UCSD-AML1 (cell line): ENCODE measurements around the gene OR51B2.
"Not testable (repeated sequence)": the region's sequence is repeated elsewhere in the genome, so short reads cannot be mapped to it uniquely, and the experiment has no call there.

Source experiments
- DNase-seq: peaks from one replicate; lab custom pipeline; 2025; ENCODE audit not compliant: unreplicated experiment; lab: John Stamatoyannopoulos, UW

OR51B2 gene

DNA sequence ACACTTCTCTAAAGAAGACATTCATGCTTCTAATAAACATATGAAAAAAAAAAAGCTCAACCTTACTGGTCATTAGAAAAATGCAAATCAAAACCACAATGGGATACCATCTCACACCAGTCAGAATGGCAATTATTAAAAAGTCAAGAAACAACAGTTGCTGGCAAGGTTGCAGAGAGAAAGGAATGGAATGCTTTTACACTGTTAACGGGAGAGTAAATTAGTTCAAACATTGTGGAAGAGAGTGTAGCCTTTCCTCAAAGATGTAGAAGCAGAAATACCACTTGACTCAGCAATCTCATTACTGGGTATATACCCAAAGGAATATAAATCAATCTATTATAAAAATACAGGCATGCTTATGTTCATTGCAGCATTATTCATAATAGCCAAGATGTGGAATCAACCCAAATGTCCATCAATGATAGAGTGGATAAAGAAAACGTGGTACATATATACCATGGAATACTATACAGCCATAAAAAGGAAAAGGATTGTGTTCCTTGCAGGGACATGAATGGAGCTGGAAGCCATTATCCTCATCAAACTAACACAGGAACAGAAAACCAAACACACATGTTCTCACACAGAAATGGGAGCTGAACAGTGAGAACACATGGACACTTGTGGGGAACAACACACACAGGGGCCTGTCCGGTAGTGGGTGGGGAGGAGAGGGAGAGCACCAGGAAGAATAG is 10.6 kb downstream of the OR51B2 start:
- not testable (repeated sequence) for DNase-seq

DNA sequence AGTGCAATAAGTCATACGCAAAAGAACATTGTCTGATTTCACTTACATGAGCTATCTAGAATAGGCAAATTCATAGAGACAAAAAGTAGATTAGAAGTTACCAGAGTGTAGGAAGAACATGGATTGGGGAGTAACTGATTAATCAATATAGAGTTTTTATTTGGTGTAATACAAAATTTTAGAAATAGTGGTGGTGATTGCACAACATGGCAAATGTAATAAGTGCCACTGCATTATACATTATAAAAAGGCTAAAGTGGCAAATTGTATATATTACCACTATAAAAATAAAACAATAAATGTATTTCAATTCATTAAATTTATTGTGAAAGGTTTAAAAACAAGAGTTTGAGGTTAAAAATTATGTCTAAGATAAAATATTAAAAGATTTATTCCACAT is 13.7 kb downstream of the OR51B2 start:
- no peak for DNase-seq

DNA sequence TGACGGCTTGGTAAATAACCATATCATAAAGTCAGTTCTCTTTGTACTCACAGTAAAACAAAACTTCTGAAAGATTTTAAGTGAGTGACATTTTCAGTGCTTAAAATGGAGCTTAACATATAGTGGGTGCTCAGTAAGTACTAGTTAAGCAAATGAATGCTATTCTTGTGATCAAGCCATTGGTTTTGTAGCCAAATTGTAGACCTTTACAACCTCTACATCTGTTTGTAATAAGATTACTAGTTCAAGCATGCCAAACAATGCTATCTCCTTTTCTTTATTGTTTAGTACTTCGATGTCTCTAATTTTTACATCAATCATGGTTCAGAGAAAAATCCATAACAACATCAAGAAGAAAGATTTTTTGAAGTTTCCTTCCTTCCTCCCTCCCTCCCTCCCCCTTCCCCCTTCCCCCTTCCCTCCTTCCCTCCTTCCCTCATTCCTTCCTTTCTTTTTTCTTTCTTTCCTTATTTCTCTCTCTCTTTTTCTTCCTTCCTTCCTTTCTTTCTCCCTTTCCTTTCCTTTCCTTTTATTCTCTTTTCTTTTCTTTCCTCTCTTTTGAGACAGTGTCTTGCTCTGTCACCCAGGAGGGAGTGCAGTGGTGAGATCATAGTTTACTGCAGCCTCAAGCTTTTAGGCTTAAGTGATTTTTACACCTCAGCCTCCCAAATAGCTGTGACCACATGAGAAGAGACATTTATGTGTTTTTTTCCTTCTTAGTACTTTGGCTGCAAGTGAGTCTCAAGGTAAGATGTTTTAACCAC is 16.7 kb downstream of the OR51B2 start:
- no peak for DNase-seq

DNA sequence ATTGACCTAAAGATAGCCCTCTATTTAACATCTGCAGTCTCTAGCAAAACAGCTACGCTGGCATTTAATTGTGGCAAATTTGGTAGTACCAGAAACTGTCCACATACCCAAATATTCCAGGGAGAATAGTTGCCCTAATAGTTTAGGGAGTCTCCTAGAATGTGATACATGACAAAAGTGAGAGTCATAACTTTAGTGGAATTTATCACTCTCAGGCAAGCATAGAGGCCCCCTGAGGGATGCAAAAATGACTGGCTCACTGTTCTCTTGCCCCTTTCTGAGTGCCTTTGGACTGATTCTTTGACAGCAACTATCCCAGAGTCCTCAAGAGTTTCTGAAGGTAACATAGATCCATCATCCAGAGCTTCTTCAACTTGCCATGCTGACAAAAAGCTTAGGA is 20.1 kb downstream of the OR51B2 start:
- DNase-seq = no peak

DNA sequence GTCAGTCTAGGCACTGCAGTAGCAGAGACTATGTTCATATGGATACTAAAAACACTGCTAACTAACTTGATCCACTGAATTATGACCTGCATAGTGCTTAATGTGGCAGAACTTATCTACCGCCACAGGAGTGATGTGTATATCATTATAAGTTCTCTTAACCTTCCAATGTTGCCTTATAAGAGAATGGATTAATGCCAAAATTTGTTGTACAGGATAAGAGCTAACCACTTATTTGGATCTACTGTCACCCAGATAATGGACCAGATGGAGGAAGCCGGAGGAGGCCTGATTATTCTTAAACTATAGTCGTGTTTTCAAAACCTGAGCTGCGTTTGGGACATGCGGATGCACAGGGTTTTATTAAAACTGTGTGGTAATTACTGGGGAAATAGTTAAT is 20.5 kb downstream of the OR51B2 start:
- DNase-seq = no peak

DNA sequence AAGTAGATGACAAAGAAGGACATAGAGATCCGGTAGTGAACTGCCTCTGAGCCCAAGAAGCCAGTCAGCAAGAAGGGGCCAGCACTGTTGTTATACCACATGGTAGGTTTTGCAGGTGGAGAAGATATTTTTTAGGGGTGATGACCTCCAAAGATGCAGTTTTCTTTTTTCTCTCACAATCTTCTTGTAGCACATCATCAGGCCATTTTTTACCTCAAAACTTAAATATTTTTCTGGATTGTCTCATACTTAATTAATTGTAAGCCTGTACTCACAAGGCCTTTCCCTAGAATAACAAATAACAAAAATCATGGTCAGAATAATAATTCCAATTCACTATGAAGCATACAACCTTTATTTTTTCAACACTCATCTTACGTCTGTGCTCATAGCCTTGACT is 22.3 kb downstream of the OR51B2 start, which contains the start of gene OR51B4:
Gene OR51B4 (minus strand): TSS at position 101 of the 400 bp plus-strand sequence. CDS start 0 bp downstream, at position 101.
- no peak for DNase-seq

DNA sequence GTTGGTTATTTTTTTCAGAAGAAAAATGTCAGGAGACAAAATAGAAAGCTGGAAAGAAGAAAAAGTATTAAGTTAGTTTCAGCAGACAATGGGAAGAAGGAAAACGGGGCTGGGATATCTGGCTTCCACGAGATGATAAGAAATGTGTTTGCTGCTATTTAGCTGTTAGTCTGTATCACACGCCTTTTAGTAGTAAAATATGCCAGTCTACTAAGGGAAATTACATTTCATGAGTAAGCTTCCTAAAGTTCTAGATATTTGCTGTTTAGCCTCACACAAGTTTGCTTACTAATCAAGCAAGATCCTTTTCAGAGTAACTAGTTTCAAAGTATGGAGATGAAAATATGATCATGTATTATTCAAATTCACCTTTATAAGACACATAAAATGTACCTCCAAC is 23.8 kb downstream of the OR51B2 start:
- no peak for DNase-seq

DNA sequence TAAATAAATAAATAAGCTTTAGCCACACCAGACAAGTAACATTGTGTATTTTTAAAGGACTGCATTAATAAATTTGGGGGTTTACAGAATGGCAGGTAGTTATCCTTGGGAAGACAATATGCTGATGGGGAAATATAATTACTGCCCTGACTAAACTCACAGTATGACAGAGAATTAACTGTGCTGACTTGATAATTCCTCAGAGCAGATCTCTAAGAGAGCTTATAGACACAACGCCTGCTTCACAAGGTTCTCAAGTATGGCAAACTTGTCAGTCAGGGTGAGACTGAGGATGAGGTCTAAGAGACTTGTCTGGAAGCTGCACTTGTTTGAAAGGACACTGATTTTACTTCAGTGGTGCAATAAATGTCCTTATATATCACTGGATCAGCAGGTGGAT is 25.6 kb downstream of the OR51B2 start:
- DNase-seq = no peak

DNA sequence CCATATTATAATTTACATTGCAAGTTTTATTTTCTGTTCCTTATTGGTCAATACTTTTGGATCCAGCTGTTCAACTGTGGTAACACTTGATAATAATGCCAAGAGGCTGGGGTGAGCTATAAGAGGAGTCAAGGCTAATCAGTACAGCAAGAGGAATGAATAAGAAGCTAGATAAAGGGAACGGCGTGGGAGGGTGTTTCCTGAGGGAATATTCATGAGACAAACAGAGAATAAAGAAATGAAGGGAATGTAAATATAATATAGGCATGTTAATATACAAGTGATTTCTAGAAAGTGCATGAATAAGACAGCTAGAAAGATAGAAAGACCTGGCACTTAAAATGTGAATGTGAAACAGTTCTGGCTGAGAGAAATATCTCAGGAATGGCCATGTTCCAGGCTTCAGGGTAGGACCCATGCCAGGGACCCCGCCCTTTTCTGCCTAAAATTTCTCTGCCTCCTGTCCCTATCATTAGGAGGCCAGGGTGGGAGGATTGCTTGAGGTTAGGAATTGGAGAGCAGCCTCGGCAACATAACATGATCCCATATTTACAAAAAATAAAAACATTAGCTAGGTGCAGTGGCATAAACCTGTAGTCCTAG is 26.3 kb downstream of the OR51B2 start:
- DNase-seq = no peak

DNA sequence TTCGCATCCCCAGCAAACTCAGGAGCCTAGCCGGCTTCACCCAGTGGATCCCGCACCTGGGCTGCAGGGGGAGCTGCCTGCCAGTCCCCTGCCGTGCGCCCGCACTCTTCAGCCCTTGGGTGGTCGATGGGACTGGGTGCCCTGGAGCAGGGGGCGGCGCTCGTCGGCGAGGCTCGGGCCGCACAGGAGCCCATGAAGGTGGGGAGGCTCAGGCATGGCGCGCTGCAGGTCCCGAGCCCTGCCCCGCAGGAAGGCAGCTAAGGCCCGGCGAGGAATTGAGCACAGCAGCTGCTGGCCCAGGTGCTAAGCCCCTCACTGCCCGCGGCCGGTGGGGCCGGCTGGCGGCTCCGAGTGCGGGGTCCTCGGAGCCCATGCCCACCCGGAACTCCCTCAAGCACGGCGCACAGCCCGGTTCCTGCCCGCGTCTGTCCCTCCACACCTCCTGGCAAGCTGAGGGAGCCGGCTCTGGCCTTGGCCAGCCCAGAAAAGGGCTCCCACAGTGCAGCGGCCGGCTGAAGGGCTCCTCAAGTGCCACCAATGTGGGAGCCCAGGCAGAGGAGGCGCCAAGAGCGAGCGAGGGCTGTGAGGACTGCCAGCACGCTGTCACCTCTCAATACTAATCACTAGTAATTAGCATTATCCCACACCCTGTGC is 29.6 kb downstream of the OR51B2 start:
- not testable (repeated sequence) for DNase-seq

DNA sequence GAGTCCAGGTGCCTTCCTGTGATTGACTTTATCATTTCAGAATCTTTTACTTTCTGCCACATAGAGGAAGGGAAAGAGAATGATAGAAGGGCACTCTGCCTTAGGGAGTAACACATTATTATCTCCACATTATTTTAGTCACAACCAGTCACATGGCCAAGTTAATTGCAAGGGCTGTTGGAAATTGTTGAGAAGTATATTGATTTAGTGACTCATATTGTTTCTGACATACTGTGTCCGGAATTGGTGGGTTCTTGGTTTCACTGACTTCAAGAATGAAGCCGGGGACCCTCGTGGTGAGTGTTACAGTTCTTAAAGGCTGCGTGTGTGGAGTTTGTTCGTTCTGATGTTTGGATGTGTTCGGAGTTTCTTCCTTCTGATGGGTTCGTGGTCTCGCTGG is 31.1 kb downstream of the OR51B2 start:
- no peak for DNase-seq

DNA sequence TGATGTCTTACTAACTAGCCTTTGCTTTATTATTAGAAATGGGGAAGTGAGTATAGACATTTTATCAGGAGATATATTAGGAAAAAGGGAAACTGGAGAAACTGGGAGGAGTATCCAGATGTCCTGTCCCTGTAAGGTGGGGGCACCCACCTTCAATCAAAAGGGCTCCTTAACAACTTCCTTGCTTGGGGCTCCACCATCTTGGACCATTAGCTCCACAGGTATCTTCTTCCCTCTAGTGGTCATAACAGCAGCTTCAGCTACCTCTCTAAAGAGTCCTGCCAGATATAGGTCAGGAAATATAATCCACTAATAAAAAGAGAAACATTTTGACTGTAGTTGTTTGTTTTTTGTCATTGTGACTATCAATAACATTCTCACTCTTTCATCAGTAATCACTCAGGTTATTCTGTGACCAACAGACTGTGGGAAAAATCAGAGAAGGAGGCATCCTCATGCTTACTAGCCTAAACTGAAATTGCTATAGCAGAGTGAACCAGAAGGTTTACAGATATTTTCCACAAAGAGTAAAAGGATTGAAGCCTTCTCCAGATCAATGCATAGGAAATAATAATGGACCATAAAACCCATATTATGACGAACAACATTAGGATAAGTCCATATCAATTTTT is 32.8 kb downstream of the OR51B2 start:
- peak; percentile 17 for DNase-seq

DNA sequence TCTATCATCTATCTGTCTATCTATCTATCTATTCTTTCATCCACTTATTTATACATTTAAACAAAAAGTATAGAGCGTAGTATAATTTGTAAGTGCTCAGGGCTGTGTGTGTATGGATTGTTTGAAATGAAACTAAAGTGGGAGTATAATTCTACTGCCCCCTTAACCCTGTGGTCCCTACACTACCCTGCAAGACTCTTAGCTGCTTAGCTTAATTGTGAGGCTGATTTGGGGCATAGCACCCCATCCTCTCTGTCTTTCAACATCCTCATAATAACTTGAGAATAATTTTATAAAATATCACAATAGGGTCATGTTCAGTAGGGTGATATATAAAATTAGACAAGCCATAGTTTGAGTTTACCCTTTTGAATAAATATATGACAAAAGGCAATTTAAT is 34.0 kb downstream of the OR51B2 start:
- DNase-seq = no peak

DNA sequence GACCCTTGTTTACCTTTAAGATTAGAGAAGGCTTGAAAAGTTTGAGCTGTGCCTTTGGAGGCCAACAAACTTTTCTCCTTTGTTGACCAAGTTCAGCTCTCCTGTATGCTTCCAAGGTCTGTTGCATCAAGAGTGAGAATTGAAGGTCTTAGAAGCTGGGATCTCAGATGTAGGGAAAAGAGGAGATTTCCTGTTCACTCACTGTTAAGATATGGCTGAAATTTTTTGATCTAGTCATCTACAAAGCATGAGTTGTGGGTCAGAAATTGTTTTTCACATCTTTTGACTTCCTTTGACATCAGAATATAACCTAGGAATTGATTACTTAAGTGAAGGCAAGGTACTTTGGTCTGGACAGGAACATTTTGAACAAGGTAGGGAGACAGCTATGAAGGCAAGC is 34.4 kb downstream of the OR51B2 start:
- no peak for DNase-seq

DNA sequence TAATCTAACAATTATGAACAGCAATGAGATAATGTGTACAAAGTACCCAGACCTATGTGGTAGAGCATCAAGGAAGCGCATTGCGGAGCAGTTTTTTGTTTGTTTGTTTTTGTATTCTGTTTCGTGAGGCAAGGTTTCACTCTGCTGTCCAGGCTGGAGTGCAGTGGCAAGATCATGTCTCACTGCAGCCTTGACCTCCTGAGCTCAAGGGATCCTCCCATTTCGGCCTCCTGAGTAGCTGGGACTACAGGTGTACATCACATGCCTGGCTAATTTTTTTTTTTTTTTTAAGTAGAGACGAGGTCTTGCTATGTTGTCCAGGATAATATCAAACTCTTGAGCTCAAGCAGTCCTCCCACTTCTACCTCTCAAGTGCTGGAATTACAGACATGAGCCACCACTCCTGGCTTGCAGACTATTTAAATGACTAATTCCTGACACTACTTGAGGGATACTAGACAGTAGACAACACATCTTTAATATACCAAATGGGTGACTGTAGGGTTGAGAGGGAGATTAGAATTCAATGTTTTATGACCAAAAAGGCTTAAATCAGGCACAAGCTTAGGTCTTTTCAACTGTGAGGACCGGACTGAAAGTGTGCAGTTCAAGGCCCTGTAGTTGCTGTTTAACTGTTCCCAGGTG is 35.1 kb downstream of the OR51B2 start:
- DNase-seq = no peak

DNA sequence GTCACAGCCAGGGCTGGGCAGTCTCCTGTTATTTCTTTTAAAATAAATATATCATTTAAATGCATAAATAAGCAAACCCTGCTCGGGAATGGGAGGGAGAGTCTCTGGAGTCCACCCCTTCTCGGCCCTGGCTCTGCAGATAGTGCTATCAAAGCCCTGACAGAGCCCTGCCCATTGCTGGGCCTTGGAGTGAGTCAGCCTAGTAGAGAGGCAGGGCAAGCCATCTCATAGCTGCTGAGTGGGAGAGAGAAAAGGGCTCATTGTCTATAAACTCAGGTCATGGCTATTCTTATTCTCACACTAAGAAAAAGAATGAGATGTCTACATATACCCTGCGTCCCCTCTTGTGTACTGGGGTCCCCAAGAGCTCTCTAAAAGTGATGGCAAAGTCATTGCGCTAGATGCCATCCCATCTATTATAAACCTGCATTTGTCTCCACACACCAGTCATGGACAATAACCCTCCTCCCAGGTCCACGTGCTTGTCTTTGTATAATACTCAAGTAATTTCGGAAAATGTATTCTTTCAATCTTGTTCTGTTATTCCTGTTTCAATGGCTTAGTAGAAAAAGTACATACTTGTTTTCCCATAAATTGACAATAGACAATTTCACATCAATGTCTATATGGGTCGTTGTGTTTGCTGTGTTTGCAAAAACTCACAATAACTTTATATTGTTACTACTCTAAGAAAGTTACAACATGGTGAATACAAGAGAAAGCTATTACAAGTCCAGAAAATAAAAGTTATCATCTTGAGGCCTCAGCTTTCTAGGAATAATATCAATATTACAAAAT is 35.8 kb downstream of the OR51B2 start:
- DNase-seq = peak; percentile 14

DNA sequence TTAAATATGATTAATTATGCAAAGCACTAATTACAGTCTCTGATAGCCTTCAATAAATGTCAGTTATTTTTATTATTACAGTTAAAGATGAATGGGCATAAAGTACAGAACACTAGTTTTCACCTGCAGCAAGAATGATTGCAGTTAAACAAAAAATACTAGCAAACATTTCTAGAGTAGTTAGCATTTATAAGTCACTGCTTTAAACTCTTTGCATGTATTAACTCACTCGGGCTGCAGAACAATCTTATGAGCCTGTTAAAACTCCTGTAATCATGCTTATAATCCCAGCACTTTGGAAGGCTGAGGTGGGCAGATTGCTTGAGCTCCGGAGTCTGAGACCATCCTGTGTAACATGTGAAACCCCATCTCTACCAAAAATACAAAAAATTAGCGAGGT is 37.2 kb downstream of the OR51B2 start:
- no peak for DNase-seq

DNA sequence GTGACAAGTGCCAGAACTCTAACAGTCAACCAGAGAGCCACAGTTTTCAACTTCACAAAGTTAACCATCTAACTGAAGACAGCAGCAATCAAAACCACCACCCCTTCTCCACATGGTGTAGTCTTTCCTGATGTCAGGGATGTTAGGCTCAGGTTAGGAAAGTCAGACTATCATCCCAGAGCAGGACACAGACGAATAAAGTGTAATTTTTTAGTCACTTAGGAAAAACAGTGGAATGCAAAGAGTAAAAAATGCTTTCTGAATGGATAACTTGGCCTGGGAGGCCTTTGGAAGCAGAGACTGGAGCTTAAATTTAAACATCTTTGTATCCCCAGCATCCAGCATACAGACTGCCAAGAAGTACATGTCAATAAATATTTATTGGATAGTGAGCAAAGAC is 37.7 kb downstream of the OR51B2 start:
- DNase-seq = no peak

DNA sequence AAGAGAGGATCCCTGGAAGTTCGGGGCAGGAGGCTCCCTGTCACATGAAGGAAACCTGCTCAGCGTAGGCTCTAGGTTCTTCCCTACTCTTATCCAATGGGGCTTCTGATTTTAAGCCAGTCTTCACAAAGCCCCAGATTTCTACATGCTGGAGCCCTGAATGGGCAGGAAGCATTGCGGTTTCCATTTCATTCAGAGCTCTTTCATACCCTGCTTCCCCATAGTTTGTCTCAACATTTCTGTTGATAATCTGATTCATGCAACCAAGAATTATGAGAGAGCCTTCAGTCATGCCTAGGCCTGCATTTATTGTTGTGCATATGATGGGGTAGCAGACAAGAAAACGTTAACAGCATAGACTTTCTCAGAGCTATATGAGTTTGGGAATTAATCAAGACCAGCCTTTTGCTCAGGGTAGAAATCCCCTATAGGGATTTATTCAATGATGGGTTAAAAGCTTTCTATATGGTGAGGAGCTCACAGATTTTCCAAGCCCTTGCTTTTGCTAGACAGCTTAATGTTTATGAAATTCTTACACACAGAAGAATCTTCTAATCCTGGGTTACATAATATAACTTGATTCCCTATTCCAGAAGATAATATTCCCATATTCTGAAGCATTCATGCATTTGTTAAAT is 38.3 kb downstream of the OR51B2 start:
- DNase-seq = no peak
